NCI-H526 treated with DMSO at 0.1 percent for 48 hours (cell line): ENCODE measurements around the gene SYNE3.
A peak's percentile ranks its signal among the peaks of the same experiment; 100 is the strongest.

Experiments used
- DNase-seq: peaks from one replicate; lab custom pipeline; 2025; lab: John Stamatoyannopoulos, UW

Gene SYNE3

DNA sequence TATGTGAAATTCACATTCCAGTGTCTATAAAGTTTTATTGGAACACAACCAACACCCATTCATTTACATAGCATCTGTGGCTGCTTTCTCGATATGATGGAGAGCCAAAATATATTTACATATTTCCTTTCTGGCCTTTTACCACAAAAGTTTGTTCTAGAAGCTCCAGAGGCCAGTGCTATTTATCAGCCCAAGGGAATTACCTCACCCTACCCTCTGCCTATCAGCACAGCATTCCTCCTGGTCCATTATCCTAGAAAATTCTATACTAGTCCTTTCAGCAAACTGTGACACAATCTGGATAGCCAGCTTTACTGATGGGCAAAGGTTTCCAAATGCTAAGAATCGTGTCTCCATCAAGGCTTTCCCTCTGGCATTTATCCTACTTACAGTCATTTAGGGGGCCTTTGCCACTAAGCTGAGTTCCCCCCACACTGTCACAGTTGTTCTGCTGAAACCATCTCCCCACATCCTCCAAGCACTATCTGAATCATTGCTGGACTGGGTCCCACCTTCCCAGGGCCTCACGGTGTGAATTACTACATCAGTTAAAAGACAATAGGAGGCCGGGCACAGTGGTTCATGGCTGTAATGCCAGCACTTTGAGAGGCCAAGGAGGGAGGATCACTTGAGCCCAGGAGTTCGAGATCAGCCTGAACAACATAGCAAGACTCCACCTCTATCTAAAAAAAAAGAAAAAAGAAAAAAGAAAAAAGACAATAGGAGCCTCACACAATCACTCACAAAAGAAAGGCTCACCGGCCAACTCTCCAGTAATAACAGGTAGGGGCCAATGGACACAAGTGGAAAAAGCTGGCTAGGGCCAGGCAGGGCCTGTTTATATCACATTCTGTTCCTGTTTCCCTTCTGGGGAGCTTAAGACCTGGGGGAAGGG lies 12.1 kb downstream of the SYNE3 start:
- DNase-seq = peak; percentile 12

DNA sequence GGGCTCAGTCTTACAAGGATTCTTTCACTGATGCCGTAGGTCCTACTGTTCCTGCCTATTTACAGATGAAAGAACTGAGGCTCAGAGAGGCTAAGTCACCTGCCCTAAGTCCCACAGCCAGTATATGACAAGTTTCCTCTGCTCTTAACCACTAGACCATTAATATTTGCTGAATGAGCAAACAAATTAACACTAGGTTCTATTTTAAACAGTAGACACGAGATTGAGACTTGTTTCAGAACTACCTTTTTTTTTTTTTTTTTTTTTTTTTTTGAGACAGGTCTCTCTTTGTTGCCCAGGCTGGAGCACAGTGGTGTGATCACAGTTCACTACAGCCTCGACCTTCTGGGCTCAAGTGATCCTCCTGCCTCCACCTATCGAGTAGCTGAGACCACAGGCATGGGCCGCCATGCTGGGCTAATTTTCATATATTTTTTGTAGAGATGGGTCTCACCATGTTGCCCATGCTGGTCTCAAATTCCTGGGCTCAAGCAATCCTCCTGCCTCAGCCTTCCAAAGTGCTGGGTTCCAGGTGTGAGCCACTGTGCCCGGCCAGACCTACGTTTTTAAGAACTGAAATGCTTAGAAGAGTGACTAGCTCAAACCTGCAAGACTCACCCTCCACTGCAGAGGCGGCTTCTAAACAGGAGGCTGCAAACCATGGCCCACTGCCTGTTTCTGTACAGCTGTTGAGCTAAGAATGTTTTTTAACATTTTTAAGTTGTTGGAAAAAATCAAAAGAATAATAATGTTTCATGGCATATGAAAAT lies 12.9 kb downstream of the SYNE3 start:
- no peak for DNase-seq

DNA sequence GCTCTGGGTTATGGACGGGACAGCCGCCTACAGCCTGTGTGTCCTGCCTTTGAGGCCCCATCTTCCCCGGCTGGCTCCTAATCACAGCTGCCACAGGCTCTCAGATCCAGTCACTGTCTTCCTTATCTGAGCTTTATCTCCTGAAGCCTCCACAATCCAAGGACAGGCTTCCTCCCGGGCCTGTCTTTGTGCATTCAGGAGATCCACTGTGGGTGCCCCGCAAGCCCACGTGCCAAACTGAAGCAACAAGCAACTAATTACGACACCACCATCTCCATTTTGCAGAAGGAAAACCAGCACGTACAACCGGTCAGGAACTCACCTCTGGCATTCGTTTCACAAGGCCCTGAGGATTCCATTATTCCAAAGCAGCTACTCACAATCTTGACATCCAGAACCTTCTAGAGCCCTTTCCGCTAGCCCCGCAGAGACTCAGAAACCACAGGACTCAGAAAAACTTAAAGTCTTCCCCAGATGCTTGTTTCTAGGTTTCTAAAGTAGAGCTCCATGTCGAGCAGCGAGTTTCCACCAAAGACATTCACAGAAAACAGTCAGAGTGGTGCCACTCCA lies 14.0 kb downstream of the SYNE3 start:
- no peak for DNase-seq

DNA sequence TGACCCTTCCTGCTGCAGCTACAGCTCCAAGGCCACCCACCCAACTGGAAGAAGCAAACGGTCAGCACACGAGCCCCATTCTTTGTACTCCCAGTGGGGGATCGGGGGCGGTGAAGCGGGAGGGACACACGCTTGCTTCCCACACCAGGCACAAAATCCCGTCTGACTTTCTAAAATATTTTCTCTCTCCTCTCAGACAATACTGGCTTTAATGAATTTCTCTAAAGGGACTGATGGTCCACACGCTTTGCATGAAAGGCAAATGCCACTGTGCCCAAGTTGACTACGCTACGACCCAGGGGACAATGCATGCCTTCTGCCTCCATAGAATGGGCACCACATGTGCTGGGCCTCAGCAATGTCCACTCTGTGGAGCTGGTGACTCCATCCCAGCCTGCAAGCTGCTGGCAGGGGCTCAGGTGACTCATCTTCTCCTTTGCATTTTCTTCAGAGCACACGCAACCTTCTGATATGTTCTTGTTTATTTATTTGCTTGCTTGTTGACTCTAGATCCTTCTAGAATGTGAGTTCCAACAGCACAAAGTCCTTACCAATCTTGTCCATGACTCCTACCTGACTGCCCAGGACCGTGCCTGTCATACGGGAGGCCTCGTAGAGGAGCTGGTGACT lies 15.6 kb downstream of the SYNE3 start:
- DNase-seq = peak; percentile 34

DNA sequence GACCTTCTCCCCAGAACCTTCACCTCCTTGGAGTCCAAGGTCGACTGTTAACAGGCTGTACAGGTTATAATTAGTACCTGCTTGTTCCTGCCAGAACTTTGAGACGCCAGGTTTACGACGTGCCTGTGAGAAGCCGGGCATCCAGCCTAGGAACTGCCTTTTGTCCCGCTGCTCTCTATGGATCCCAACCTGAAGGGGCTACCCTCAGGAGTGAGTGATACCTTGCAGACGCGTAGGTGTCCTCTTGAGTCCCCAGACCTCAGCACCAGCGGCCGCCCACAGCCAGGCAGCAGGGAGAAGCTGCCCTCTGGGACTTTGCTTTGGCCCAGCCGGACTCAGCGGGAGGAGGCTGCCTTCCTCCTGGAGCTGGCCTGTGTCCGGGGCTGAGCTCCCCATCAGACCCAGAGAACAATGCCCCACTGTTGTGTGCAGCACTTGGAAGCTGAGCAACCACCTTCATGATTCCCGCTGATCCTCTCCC lies 16.2 kb downstream of the SYNE3 start:
- no peak for DNase-seq

DNA sequence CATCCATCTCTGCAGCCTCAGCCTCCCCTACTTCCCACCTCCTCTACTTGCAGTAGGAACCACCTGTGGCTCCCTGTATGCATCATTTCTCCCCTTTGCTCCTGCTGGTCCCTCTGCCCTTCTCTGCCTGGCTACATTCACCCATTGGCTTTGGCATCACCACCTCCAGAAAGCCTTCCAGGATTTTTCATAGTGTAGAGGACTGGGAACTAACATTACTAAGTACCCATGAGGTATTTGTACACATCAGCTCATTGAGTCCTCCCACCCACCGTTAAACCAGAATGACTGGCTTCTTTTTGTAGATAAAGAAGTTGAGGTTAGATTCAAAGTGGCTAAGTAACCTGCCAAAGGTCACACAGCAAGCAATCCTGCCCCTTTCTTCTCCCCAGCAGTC lies 17.1 kb downstream of the SYNE3 start:
- no peak for DNase-seq

DNA sequence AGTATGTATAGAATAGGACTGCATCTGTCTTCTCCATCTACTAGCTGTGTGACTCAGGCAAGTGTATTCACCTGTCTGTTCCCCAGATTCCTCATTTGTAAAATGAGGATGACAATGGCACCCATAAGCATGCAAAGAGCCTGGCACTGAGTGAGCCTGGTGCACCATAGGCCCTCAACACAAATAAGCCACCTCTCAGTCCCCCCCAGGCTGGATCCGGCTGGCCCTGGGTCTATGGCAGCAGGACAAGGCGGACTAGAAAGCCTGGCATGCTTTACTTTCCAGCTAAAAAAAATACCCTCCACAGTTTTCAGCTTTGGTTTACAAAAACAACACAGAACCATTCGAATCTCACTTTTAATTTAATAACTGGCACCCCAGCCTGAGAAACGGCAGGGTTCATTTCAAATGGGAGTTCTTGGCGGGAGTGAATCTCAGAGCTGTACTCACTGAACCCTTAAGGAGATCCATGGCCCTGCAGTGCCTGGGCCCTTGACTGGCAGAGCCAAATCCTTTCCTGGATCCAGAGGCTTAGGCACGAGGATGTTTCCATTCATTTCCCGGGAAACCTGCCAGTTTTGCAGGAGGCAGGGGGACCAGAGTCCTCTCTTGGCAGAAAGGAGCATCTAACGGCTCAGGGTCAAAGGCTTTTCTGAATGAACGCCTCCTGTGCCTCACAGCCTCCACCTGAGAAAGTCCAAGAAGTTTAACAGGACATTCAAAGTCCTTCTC lies 17.7 kb downstream of the SYNE3 start:
- no peak for DNase-seq

DNA sequence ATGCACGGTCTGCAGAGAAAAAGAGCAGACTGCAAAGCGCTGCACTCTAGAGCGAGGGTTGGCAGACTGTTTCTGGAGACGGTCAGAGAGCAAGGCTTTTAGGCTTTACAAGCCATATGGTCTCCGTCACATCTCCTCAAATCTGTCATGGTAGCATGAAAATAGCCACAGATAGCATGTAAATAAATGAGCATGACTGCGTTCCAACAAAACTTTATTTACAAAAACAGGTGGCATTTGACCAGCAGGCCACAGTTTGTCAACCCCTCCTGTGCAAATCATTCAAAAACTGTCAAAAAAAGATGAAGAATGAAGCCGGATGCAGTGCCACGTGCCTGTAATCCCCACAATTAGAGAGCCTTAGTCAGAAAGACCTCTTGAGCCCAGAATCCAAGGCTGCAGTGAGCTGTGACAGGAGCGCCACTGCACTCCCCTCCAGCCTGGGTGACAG lies 18.9 kb downstream of the SYNE3 start:
- no peak for DNase-seq

DNA sequence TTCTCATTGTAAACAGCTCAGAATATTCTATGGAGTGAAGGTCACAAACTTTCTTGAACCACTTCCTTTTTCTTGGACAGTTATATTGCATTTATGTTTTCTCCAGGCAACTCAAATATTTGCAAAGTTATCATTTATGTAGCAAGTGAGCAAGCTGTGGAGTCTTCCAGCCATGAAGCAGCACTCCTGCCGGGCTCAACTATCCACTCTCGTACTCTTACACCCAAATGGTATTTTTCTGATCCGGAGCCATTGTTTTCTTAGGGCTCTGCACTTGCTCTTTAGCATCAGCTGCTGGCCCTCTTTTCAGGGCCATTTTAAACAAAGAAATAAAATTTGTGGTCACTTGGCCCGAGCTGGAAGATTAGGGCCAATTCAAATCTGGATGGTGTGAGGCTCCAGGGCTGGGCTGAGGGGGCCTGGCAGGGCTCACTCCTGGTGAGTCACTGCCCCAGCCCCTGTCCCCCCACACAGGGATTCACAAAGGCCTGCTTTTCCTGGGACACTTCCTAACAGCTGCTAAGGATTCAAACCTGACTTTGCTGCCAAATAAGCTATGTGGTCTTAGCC lies 19.7 kb downstream of the SYNE3 start:
- DNase-seq = no peak

DNA sequence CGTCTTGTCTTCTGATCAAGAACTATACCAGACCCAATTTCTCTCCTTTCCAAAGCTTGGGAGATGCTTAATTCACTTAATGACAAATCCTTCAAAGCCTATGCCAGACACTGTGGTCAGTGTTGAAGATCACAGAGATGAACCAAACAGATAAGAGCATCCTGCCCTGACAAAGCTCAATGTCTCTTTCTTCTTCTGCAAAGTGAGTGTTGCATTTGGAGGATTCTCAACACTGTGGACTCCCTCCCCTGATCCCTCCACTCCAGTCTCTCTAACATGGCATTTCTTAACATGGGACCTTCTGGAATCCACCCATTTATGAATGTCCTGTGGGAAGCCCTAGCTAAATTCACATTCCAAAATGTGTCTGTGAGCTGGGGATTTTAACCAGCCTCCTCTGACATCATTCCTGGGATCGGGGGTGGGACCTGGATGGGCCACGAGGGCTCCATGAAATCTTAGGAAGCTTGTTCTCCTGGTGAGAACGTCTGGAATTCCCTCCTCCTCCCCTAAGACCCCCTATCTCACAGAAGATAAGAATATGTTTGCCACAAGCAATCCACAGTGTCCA lies 20.3 kb downstream of the SYNE3 start:
- no peak for DNase-seq

DNA sequence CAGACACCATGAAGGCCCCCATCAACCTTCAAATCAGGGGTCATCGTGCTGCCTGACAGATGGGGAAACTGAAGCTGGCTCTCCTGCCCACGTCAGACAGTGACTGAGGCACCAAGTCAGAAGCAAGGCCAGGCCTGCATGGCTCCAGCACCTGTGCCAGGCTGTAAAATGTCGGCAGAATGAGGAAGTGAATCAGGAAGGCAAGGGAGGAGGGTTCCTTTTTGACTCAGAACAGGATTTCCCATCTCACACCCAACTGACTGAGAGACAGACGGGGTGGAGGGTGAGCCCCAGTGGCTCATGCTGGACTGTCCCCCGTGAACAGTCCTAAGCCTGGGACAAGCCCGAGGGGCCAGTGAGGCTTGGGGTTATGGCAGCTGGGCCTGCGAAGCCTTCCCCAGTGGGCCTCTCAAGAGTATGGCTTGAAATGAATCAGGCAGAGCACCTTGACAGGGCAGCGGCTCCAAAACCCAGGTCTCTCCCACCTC lies 20.9 kb downstream of the SYNE3 start:
- no peak for DNase-seq

DNA sequence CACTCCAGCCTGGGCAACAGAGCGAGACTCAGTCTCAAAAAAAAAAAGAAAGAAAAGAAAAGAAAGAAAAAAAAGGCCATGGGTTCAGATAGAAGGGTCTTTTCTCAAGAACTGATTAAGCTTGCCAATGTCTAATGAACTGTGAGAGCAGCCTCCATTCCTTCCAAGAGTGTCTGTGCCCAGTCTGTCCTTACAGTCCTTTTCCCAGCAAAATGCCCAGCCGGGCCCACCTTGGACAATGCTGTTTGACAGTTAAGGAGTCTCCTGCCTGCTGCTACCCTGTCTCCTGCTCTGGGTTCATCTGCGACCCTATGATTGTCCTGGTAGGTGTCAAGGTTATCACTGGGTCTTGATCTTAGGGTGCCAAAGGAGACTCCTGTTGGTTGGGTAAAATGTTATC lies 21.4 kb downstream of the SYNE3 start:
- no peak for DNase-seq

DNA sequence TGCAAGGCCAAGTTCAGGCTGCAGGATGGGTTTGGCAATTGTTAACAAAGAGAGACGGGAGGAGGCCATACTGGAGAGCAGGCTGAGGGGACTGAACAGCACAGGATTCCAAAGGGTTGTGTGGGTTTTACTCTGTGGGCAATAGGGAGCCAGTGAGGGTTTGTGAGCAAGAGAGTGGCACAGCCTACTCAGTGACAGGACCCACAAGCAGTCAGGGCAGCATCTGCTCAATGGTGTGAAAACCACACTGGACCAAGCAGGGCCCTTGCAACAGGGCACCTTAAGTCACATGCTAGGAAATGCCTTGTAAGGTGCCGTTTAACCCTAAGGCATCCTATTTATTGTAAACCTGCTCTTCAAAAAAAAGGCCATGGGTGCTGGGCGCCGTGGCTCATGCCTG lies 22.0 kb downstream of the SYNE3 start:
- DNase-seq = no peak

DNA sequence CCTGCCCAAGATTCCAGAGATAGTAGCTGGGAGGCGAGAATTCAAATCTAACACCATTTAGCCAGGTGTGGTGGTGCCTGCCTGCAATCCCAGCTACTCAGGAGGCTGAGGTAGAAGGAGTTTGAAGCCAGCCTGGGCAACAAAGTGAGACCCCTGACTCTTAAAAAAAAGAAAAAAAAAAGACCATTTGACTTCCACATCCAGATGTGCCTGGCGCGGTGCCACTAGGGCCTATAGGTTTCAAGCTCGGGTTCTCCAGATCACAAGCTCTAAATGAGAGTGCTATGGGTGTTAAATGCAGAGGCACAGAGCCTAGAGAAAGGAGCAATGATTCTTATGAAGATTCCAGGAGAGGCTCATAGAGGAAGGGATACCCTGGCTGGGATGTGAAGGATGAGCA lies 22.5 kb downstream of the SYNE3 start:
- no peak for DNase-seq

DNA sequence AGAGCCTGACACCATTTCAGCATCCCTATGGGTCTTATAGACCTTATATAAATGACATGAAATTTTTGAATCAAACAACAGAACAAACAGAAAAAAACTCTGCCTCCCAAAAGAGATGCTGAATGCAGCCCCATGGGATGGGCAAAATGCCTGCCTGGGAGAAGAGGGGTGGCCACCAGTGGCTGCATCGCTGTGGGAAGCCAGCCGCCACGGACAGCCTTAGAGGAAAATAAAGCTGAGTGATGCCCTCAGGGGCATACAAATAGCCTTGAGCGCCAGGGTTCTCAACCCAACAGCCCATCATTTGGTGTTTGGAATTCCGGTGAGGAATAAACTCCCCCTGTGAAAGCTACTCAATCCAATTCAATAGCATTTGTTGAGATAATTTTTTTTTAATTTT lies 22.9 kb downstream of the SYNE3 start:
- no peak for DNase-seq

DNA sequence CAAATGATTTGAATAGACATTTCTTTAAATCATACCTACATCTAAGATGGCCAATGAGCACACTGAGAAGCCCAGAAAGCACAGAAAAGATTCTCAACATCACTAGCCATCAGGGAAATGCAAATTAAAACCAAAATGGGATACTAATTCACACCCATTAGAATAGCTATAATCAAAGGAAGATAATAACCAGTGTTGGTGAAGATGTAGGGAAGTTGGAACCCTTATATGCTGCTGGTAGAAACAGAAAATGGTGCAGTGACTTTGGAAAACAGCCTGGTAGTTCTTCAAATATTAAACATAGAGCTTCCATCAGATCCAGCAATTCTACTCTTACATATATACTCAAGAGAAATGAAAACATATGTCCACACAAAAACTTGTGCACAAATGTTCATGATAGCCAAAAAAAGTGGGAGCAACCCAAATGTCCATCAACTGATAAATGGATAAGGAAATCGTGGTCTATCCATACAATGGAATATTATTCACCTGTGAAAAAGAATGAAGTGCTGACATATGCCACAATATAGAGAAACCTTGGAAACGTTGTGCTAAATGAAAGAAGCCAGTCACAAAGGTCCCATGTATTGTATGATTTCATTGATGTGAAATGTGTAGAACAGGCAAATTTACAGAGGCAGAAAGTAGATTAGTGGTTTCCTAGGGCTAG lies 24.4 kb downstream of the SYNE3 start:
- no peak for DNase-seq

DNA sequence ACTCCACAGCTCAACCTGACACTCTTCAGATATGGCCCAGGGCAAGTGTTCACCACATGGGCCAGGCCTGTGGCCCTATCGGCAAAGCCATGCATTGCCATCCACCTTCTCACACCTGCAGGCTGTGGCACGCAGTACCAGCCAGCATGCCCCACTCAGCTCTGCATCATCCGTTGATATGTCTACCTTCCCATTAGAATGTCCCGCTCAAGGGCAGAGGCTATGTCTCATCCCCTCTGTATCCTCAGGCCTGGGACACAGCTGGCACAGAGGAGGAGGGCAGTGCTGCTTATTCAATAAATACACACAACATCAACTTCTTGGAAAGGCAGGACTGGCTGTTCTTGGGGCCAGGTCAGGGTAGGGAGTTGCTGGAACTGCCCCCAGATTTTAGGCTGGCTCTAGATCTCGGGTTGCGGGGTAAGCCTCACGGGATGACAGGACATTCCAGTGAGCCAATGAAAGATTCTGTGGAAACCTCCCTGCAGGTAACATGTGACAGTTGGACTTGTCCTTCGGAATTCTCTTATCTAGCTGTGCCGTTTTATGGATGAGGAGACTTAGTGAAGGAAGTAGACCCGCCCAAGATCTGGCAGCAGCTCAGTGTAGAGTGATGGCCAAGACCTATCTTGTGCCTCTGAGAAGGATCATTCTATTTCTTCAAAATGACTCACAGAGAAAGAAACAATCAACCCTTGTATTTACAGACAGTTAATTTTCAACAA lies 25.6 kb downstream of the SYNE3 start:
- DNase-seq = peak; percentile 25

DNA sequence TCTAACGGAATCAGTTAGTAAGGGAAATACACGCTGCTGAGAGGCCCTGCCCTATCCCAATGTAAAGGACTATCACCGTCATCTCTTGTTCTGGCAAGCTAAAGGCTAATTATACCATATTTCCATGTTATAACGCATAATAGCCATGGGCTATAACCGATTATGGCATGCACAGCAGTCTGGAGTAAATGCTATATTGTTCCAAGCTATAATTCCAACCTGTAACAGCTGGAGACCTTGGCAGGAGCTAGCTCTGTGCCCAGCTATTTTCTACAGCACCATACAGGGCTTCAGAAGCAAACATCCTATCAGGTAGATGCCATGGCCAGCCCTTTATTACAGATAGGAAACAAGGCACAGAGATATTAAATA lies 26.3 kb downstream of the SYNE3 start:
- peak; percentile 82 for DNase-seq
